DMS 273 (cell line): ENCODE data around the gene SATL1.
"Not testable (repeated sequence)": the region's sequence is repeated elsewhere in the genome, so short reads cannot be mapped to it uniquely, and the experiment has no call there.

Experiments used
- DNase-seq: peaks from one replicate; lab custom pipeline; 2025; ENCODE audit not compliant: unreplicated experiment; lab: John Stamatoyannopoulos, UW

The SATL1 gene

GRCh38 chrX:85109235-85109634, 134.3 kb downstream of the SATL1 start:
- peak; percentile 47 for DNase-seq

- DNase-seq, result no peak
These were observed 135.4 kb downstream of the SATL1 start for GRCh38 chrX:85108165-85108564.

GRCh38 chrX:85107407-85107806, 136.2 kb downstream of the SATL1 start:
- DNase-seq, result peak; percentile 10

GRCh38 chrX:85089321-85089840, 154.2 kb downstream of the SATL1 start:
- DNase-seq, result no peak

GRCh38 chrX:85084770-85085393, 158.7 kb downstream of the SATL1 start:
- peak; percentile 62 for DNase-seq

- DNase-seq, result not testable (repeated sequence)
These were observed 166.3 kb downstream of the SATL1 start for GRCh38 chrX:85077247-85077646.

- no peak for DNase-seq
These were observed 177.9 kb downstream of the SATL1 start for GRCh38 chrX:85065512-85066198.

- peak; percentile 42 for DNase-seq
These were observed 190.8 kb downstream of the SATL1 start for GRCh38 chrX:85052636-85053343.

- no peak for DNase-seq
These were observed 191.4 kb downstream of the SATL1 start for GRCh38 chrX:85052205-85052604.

GRCh38 chrX:85051627-85052026, 192.0 kb downstream of the SATL1 start:
- no peak for DNase-seq
